ENCODE results near the gene GABRA5.
"Not testable (repeated sequence)": the region's sequence is repeated elsewhere in the genome, so short reads cannot be mapped to it uniquely, and the experiment has no call there.

The GABRA5 gene

DNA sequence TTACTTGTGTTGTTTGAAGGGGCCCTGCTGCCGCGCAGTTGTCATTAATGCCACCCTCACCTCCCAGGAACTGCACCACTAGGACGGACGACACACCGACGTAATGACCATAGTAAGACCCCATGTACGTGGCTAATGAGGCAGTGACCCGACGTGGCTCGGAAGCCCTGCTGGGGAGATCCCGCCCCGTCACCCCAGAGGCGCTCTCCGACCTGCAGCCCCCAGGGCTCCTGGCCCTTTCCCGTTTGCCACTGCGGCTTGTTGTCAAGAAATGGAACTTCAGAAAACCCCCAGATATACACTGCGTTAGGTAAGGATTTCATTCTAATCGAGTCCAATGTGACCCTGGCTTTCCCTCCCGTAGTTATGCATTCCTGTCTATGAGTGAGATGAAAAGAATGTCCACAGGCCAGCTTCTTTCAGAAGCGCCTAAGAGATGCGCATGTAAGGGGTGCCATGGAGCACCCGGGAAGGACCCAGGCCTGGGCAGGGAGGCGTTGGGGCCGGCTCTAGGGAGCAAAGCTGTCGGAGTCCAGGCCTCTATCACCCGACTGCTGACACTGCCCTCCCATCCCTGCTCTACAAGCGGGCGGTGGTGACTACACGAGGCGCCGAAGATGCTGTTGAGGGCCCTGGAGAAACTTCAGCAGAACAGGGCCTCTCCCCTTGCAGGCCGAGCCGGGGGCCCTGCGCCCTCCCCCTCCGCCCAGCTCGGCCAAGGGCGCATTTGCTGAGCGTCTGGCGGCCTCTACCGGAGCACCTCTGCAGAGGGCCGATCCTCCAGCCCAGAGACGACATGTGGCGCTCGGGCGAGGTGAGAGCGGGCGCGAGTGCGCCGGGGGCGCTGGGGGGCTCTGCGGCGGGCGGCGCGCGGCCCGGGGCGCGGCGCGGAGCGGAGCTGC is at the start of gene GABRA5:
Gene GABRA5 (plus strand): TSS at position 765 of the 902 bp plus-strand sequence. CDS start 2,187 bp downstream, outside the sequence.
- DNase-seq: peak; percentile 84

DNA sequence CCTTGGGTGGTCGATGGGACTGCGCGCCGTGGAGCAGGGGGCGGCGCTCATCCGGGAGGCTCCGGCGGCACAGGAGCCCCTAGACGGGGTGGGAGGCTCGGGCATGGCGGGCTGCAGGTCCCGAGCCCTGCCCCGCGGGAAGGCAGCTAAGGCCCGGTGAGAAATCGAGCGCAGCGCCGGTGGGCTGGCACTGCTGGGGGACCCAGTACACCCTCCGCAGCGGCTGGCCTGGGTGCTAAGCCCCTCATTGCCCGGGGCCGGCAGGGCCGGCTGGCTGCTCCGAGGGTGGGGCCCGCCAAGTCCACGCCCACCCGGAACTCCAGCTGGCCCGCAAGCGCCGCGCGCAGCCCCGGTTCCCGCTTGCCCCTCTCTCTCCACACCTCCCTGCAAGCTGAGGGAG is 35.7 kb upstream of the GABRA5 start:
- not testable (repeated sequence) for DNase-seq

DNA sequence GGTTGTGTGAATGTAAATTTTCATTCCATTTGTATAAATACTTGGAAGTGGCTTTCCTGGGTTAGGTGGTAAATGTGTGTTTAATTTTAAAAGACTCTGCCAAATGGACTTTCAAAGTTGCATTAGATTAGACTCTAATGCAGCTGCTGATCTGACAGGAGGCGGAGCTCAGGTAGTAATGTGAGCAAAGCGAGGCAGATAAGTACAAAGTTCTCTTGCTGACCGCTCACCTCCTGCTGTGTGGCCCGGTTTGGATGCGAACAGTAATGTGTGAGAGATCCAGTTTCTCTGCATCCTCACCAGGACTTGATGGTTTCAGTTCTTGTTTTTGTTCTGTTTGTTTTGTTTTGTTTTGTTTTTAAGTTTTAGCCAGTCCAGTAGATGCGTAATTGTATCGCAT is 34.9 kb upstream of the GABRA5 start:
- DNase-seq: no peak

DNA sequence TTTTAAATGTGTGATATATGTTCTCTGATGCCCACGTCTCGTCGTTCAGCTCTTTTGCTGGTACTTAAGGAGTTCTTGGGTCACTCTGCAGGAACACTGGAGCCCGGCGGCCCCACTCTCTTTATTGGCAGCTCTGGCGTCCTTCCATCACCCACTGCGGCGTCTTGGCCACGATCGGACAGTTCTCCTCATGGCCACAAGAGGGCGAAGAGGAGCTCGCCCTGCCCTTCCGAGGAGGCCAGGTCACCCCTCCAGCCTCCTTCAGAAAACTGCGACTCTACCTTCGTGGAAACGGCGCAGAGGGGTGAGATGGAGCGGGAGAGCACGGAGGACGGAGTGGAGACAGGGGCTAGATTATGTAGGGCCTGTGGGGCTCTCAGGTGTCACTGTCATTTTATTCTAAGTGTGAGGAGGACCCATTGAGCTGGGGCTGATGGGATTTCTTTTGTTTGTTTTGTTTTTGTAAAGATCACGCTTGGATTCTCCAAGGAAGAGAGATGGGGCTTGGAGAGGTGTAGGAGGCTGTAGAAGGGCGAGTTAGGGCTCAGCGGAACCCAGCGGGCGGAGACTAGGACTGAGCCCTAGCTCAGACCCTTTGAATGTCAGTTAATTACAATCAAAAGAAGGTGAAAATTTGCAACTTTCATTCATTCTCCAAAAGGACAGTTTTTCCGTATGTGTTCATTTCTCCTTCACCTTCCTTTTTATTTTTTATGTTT is 28.0 kb upstream of the GABRA5 start:
- DNase-seq: peak; percentile 33

DNA sequence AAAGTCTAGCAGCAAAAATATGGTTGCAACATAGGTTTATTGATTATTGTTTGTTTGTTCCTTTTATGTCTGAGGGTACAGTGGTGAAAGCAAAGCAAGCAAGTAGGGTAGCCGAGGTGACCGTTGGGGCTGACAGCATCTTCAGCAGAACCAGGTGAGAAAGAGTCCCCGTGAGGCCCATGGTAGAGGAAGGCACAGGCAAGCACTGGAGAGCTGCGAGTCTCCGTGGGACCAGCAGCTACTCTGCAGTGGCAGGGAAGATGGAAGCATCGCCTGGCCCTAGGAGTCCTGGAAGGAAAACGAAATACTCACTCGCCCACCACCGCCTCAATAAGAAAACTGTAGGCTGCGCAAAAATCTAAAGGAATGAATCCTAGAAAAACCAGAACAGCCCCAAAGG is 25.3 kb upstream of the GABRA5 start:
- DNase-seq: no peak

DNA sequence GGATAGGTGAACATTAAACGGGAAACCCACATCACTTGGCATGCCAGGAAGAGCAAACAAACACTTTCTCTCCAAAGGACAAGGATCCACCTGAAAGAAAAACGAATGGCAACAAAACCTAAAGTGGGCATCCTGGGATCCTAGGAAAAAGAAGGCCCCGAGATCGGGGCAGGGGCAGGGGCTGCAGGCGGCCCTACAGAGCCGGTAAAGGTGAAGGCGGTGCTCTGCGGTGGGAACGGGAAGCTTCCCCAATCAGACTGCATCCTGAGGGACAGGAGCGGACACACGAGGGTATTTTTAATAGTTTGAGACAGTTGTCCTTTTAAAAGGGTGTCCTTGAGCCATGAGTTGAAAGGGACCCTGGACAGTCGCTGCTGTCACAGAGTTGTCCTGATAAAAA is 24.9 kb upstream of the GABRA5 start:
- no peak for DNase-seq

DNA sequence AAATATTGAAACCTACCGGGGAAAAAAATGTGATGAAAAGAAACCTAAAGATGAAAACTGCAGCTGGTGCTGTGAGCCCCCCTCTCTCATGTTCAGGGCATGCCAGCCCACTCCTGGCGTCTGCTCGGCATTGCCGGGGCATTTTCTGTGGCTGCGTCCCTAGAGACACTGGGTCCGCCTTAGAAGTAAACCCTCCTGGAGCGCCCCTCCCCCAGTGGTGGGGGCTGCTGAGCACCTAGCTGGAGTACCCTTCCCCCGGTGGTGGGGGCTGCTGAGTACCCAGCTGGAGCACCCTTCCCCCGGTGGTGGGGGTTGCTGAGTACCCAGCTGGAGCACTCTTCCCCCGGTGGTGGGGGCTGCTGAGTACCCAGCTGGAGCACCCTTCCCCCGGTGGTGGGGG is 24.5 kb upstream of the GABRA5 start:
- no peak for DNase-seq

DNA sequence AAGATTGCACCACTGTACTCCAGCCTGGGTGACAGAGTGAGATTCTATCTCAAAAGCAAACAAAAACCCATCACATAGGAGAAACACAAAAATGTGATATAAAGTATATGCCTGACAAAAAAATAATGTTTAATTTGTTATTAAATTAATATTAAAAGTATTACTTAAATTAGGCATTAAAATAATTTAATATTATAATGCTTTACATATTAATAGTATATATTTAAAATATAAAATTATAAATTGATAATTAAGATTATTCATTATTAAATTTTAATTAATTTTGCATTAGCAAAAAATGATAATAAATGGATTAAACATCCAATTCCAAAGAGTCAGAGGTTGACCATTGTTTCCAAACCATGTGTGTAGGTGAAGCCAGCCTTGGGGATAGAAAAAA is 22.0 kb upstream of the GABRA5 start:
- no peak for DNase-seq

DNA sequence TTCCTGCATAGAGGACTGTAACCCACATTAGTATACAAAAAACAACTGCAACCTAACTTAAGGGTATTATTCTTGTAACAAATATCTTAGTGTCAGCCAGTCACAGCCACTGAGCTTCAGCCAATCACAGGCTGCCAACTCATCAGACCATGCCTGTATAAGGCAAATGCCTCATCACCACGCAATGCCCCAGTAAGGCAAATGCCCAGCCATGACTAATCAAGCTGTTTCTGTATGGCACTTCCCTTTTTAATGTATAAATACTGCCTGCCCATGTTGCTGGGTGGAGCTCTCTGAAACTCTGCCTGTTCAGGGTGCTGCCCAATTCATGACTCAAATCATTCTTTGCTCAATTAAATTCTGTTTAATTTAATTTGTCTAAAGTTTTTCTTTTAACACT is 18.4 kb upstream of the GABRA5 start:
- no peak for DNase-seq

DNA sequence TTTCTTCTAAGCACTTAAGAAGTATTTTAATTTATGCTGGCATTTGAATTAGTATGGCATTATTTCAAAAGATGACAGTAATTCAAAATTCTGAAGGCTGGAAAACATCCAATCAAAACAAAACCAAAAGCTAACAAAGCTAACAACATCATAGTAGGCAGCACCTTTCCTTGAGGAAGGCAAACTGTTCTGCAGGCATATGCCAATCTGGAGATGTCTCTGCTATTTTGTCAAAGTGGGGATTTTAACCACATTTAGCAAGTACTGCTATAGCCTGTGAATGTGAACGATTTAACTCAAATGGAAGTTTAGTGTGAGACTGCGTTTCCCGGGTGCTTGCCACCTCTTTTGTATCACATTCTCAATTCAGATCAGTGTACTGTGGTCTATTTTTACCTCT is 16.7 kb upstream of the GABRA5 start:
- DNase-seq: no peak

DNA sequence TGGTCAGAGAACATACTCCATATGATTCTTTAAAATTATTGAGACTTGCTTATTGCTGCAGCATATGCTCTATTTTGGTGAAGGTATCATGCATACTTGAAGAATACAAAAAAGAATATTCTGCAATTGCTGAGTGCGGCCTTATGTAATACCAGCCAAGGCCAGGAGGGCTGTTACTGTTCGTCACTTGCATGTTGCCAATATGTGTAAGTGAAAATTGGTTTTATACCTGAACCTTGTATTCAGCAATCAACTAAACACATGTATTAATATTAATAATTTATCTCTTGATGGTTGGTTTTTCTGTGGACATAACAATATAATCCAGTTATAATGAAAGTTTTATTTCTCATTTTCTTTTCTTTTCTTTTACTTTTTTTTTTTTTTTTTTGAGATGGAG is 13.9 kb upstream of the GABRA5 start:
- DNase-seq: no peak

DNA sequence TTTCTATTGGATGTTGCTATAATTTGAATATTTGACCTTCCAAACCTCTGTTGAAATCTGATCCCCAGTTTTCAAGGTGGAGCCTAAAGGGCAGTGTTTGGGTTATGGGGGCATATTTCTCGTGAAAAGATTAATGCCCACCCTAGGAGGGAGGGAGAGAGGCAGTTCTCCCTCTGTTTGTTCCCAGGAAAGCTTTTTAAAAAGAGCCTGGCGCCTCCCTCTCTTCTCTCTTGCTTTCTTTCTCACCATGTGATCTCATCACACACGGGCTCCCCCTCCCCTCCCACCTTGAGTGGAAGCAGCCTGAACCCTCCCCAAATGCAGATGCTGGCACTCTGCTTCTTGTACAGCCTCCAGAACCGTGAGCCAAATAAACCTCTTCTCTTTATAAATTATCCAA is 12.4 kb upstream of the GABRA5 start:
- no peak for DNase-seq

DNA sequence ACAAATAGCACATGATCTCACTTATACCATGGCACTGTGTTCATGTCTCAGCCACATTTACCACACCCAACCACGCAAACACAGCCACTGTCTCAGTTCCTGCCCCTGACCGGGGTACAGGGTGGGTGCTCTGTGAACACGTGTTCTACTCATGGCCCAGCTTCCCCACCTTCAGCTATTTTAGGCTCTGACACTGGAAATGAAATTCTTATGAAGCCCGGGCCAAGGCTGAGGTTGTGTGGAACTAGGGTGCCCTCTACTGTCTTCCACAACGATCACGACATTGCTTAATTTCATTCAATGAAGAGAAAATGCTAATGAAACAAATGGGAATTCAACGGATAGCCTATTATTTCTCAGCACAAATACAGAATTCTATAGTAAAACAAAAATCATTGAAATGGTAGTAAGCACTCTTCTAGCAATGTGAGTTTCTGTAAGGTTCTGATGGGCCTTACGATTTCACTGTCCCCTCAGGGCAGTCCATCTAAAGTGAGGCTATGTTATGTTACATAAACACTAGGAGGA is 2.1 kb upstream of the GABRA5 start:
- DNase-seq: peak; percentile 89

DNA sequence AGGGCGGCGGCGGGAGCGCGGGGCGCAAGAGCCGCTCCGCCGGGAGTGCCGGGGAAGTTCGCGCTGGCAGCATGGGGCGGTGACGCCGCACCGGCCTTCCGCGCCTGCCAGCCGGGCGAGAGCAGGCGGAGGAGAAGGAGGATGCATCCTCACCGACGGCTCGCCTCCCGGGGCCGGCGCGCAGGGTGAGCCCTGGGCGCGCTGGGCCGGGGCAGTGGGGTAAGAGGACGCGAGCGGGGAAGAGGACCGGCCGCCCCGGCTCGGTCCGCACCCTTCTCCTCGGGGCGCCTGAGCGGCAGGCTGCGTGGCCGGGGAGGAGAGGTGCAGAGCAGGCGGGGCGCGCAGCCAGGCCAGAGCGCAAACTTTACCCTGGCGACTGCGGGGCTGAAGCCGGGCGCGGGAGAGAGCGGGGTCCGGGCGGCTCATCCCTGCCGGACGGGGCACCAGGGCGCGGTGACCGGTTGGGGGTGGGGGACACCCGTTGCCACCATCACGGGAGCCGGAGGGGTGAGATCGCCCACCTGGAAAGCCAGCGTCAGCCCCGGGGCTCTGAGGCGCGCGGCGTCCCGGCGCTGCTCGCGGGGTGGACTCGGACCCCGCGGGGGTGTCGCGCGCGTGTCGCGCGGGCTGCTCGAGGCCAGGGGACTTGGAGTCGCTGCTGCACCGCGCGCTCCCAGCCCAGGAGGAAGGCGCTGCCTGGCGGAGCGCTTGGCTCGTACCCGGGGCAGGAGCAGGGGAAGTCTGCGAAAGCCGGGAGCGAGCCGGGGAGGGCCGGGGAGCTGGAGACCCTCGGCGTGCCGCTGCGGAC is 542 bp downstream of the GABRA5 start:
- peak; percentile 63 for DNase-seq

DNA sequence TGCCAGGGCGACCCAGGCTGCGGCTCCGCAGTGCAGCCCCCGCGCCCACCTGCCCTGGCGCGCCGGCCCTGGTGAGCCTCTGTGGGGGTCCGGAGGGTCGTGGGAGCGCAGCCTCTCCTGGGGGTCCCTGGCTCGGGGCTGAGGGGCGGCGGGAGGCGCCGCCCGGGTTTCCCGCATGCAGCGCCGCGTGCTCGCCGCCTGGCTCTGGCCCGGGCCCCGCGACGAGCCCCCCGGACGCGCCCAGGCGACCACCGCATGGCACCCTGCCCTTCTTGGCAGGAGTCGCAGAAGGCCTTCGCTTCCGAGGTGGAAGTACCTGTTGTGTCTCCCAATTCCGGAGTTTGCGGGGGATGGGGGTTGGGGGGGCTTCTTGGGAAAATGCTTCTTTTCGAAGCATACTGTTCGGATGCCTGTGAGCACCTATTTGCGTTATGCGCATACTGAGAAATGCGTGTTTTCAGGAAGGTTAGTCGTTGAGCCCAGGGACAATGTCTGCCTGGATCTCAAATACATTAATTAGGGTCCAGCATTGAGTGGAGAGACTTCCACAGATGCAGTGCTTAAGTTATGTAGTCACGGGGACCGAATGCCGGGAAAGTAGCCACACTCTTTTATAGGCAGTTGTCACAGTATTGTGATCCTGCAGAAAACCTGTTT is 1.3 kb downstream of the GABRA5 start:
- peak; percentile 7 for DNase-seq

DNA sequence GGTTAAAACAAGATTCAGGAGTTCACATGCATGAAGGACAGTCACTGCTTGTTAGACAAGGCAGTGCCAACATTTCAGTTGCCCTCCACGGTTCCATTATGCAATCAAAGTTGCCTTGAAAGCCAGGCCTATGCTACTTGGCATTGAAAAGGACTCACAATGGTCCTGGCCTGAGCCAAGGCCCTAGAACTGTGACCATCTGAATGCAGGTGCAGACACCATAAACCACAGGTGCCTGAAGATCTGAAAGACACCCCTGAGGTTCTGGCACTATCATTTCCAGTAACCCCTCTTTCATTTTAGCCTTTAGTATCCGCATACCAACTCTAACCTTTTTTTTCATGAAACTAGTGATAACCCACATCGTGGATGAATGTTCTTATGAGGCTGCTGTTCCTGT is 2.8 kb downstream of the GABRA5 start:
- DNase-seq: no peak

DNA sequence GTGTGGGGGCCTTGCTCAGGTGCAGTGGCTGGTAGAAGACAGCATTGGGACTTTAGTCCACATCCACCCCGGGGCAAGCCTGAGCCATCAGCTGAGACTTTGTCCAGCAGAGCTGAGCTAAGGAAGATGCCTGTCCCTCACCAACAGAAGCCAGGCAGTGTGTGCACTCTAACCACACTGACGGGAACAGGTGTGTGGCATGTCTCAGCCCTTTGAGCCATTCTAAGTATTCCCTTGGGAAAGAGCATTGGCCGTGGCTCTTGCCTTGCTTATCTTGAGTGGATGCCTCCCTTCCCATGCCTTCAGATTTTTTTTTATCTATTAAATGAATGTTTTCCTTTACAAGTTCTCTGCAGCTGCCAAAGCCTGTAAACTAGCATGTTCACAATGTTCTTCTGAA is 3.5 kb downstream of the GABRA5 start:
- DNase-seq: no peak

DNA sequence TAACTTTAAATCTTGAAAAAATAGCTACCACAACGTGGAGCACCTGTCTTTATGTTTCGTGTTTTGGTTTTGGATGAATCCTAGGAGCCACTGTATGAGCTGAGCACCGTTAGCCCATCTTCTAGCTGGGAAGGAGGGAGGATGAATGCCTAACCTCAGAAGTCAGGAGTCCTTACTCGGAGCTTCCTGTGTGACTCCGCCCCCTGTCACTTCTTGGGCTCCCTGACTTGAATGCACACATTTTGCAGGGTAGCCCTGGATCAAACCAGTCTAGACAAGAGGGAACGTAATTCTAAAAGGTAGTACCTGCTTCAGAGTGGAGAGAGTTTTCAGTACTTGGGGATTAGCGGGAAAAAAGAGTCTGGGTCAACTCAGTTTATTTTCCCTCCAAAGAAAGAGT is 5.3 kb downstream of the GABRA5 start:
- DNase-seq: no peak

DNA sequence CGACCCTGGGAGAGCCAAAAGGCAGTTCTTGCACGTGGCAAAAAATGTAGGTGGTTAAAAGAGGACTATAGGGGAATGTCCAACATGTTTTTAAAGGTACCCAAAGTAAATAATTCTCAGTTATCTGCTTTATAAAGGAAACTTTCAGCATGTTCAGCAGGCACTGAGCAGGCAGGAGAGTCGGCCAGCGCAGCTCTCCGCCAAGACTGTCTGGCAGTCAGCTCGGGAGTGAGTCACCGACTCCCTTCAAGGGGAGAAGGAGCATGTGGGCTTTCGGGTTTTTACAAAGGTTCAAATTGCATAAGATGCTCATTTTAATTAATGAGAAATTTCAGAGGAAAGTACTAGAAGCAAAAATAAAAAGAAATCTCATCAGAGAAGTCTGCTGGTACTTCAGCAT is 7.0 kb downstream of the GABRA5 start:
- no peak for DNase-seq

DNA sequence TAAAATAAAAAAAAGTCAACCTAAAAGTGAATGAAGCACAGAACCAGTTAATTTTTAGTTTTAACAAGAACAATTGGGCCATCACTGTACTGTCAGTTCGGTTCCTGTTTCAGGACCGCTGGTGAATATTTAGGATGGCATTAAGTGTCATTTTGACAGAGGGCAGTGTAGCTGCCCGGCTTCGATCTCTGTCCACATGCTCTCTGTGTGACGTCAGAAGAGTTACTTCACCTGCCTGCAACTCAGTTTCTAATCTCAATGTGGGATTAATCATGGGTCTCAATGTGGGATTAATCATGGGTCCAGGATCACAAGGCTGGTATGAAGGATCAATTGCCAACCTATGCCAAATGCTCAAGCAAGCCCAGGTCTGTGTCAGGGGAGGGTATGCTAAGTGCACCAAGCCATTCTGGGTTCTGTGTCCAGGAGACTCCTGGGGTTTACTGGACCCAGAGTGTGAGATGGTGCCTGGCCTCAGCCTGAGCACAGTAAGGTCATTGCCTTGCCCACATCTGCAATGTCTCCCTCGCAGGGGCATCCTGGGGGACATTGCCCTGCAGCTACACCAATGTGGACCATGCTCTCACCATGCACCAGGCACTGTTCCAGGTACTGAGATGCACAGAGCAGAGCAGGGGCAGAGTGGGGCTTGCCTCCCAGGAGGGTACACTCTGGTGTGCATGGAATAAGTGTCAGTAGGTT is 8.1 kb downstream of the GABRA5 start:
- DNase-seq: no peak

DNA sequence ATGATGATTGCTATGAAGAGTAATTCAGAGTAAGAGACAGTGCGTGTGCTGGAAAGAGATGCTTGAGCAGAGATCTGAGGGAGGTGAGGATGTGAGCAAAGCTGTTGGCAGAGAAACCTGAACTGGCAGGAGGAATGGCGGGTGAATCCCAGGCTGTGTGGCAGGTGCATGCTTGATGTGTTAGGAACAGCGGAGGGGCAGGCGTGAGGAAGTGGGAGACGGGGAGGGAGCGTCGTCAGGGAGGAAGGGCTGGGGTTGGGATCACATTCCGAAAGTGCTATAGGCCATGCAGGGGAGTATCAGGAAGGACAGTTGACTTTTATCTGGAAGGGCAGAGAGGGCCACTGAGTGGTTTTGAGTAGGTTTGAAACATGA is 8.6 kb downstream of the GABRA5 start:
- no peak for DNase-seq

DNA sequence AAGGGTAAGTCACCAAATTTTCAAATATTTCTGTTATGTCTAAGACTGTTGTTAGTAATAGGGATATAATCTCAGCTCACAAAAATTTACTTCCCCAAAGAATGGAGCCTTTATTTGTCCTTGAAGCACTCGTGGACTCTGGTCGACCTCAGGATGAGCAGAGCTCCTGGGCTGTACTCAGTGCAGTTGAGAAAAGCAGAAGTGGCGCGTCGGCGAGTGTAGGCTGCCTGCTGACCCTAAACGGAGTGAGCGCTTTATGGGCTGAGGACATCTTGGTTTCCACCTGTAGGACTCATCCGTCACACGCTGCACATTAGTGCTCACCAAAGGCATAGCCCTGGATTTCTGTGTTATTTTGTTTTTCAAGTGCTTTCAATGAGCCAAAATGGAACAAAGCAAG is 11.0 kb downstream of the GABRA5 start:
- no peak for DNase-seq

All from eye (tissue), 1 donor.